ENCODE data around the gene TUBGCP3. TPM values are rescaled to one million over a fixed set of nuclear protein-coding genes. Genes with fewer than 3 reads are reported as not detected.

TUBGCP3 gene
- total and polyA plus RNA-seq, 4 donors = 10.9 to 40.2 (median 26.9) TPM

- DNase-seq = no peak
- ATAC-seq (ENCODE audit: insufficient read depth, low FRiP score) = no peak
- Histone ChIP-seq H3K4me1 (ENCODE audit: control insufficient read depth in 5 of 5, insufficient read depth in 5 of 5, low read length in 5 of 5) (no peaks in the 10 kb centered on the region), H3K36me3 (ENCODE audit: control insufficient read depth in 4 of 4, insufficient read depth in 4 of 4, low read length in 4 of 4) (peaks cover 9 to 36% (median 24%) of the 10 kb centered on the region in 4 donors), H3K4me3 (no peak overlapping the region), H3K27ac (ENCODE audit: low read depth in 1 of 2, low read length in 1 of 2) (no peak overlapping the region), H3K9ac (ENCODE audit: insufficient read depth in 1 of 2, low read length in 2 of 2) (no peak overlapping the region), H3K9me3 (ENCODE audit: control insufficient read depth in 4 of 4, insufficient read depth in 3 of 4, low read length in 3 of 4) (no peaks in the 10 kb centered on the region), H3K27me3 (ENCODE audit: control insufficient read depth in 3 of 3, insufficient read depth in 3 of 3, low read length in 2 of 3) (no peaks in the 10 kb centered on the region)
- WGBS, 2 donors = 96% methylated on average over 20 of the region's 20 CpGs
- TF ChIP-seq, protein P1, sequence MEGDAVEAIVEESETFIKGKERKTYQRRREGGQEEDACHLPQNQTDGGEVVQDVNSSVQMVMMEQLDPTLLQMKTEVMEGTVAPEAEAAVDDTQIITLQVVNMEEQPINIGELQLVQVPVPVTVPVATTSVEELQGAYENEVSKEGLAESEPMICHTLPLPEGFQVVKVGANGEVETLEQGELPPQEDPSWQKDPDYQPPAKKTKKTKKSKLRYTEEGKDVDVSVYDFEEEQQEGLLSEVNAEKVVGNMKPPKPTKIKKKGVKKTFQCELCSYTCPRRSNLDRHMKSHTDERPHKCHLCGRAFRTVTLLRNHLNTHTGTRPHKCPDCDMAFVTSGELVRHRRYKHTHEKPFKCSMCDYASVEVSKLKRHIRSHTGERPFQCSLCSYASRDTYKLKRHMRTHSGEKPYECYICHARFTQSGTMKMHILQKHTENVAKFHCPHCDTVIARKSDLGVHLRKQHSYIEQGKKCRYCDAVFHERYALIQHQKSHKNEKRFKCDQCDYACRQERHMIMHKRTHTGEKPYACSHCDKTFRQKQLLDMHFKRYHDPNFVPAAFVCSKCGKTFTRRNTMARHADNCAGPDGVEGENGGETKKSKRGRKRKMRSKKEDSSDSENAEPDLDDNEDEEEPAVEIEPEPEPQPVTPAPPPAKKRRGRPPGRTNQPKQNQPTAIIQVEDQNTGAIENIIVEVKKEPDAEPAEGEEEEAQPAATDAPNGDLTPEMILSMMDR (IDR thresholded peaks at IDR 0.05; ENCODE audit: control extremely low read depth, extremely low read depth) = no peak
Observed at GRCh38 chr13:112519517-112520060, 68.4 kb downstream of the TUBGCP3 start.

GRCh38 chr13:112516218-112516617, 71.7 kb downstream of the TUBGCP3 start:
- Histone ChIP-seq H3K27ac (ENCODE audit: low read depth in 1 of 2, low read length in 1 of 2) (no peak overlapping the region), H3K4me3 (no peak overlapping the region), H3K4me1 (ENCODE audit: control insufficient read depth in 5 of 5, insufficient read depth in 5 of 5, low read length in 5 of 5) (no peaks in the 10 kb centered on the region), H3K27me3 (ENCODE audit: control insufficient read depth in 3 of 3, insufficient read depth in 3 of 3, low read length in 2 of 3) (no peaks in the 10 kb centered on the region), H3K9ac (ENCODE audit: insufficient read depth in 1 of 2, low read length in 2 of 2) (no peak overlapping the region), H3K36me3 (ENCODE audit: control insufficient read depth in 4 of 4, insufficient read depth in 4 of 4, low read length in 4 of 4) (peaks cover 10 to 30% (median 24%) of the 10 kb centered on the region in 4 donors), H3K9me3 (ENCODE audit: control insufficient read depth in 4 of 4, insufficient read depth in 3 of 4, low read length in 3 of 4) (no peaks in the 10 kb centered on the region)
- no peak for DNase-seq
- 97 to 98% methylated on average over 13 of the region's 13 CpGs for WGBS, 2 donors
- TF ChIP-seq, protein P1 (IDR thresholded peaks at IDR 0.05; ENCODE audit: control extremely low read depth, extremely low read depth) = no peak
- ATAC-seq (ENCODE audit: insufficient read depth, low FRiP score) = no peak

GRCh38 chr13:112513761-112514160, 74.2 kb downstream of the TUBGCP3 start:
- H3K9me3 ChIP-seq (ENCODE audit: control insufficient read depth in 4 of 4, insufficient read depth in 3 of 4, low read length in 3 of 4) = no peaks in the 10 kb centered on the region
- WGBS, 2 donors = 80 to 83% methylated on average over 6 of the region's 6 CpGs
- DNase-seq (no peak), ATAC-seq (ENCODE audit: insufficient read depth, low FRiP score) (no peak)
- no peak overlapping the region for H3K4me3 ChIP-seq
- peaks cover 13 to 30% (median 21%) of the 10 kb centered on the region in 4 donors for H3K36me3 ChIP-seq (ENCODE audit: control insufficient read depth in 4 of 4, insufficient read depth in 4 of 4, low read length in 4 of 4)
- H3K27me3 ChIP-seq (ENCODE audit: control insufficient read depth in 3 of 3, insufficient read depth in 3 of 3, low read length in 2 of 3) = no peaks in the 10 kb centered on the region
- TF ChIP-seq, protein P1 (IDR thresholded peaks at IDR 0.05; ENCODE audit: control extremely low read depth, extremely low read depth) = no peak
- no peak overlapping the region for H3K9ac ChIP-seq (ENCODE audit: insufficient read depth in 1 of 2, low read length in 2 of 2)
- no peaks in the 10 kb centered on the region for H3K4me1 ChIP-seq (ENCODE audit: control insufficient read depth in 5 of 5, insufficient read depth in 5 of 5, low read length in 5 of 5)
- no peak overlapping the region for H3K27ac ChIP-seq (ENCODE audit: low read depth in 1 of 2, low read length in 1 of 2)
